Stimulated activated CD4-positive, alpha-beta T cell treated with anti-CD3 and anti-CD28 coated beads, Interleukin-4, amount 100 ng/mL, for 4 hours (primary cell): Measurements from ENCODE around the gene MIS12.

Experiments
- DNase-seq, 2 experiments: peaks; one replicate each; pipeline ENCODE4 v3.0.0-alpha.2; 2020

MIS12 gene, protein sequence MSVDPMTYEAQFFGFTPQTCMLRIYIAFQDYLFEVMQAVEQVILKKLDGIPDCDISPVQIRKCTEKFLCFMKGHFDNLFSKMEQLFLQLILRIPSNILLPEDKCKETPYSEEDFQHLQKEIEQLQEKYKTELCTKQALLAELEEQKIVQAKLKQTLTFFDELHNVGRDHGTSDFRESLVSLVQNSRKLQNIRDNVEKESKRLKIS

DNA sequence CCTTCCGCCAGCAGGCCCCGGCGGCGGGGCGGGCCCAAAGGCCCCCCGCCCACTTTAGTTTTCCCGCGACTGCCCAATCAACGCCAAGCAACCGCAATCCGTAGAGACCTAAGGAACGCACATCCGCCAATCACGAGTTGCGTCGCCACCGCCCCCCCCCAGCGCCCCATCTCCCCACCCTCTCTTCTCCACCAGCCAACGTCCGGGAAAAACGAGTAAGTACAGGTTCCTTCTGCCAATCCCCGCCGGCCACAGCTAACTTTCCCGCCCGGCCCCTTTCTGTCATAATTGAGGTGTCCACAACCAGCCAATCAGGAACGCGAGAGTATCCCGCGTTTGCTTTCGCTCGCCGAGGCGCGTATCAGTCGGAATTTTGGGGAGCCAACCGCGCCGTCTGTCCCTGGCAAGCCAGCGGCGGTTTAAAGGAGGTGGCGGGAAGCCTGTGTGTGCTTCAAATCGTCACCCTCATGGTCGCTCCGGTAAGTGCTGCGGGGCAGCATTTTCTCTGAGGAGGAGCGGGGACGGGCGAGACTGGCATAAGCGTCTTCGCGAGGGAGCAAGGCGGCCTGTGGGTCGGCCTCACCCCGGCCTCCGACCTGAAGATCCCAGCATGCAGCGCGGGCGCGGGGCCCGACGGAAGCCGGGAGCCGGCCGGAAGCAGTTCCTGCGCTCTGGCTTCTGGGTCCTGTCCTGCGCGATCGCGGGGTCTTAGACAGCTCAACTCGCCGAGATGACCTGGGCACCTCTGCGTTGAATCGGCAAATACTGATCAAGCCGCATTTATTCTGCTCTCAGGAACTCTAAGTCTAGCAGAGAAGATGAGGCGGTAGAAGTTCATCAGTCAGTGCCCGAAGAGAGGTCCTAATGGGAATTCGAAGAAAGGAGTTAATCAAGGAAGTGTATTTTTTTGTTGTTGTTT lies at the start of gene MIS12:
Gene MIS12 (plus strand): TSS at position 361 of the 919 bp plus-strand sequence. CDS start 2,297 bp downstream, outside the sequence.
- DNase-seq: peak; percentile 93 to 97

- DNase-seq: no peak
Measured at GRCh38 chr17:5437721-5438317, 48.5 kb upstream of the MIS12 start.

GRCh38 chr17:5438716-5439445 lies 47.5 kb upstream of the MIS12 start, which contains the start of gene C1QBP:
Gene C1QBP, minus strand, starts transcription at chr17:5439155. Its CDS starts 82 bp downstream, at chr17:5439073.
- DNase-seq: peak; percentile 85 to 91

GRCh38 chr17:5439446-5439764 lies 47.0 kb upstream of the MIS12 start:
- DNase-seq: no peak

GRCh38 chr17:5443728-5444127 lies 42.6 kb upstream of the MIS12 start:
- no peak for DNase-seq

DNA sequence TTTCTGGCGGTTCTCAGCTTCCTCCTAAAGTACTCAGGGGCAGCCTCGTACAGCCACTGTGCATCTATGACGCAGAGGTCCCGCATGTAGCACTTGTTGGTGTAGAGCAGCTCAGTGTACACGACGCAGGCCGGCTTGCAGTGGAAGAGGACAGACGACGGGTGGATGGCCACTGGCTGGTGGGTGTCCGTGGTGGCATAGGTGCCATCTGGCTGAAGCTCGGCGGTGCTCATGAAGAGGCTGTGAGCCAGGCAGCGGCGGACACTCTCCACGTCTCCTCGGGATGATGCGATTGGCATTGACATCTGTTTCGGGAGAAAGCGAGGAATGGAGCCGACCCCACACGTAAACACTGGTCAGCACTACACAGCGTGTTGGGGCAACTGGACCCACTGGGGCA lies 42.2 kb upstream of the MIS12 start:
- DNase-seq: no peak

DNA sequence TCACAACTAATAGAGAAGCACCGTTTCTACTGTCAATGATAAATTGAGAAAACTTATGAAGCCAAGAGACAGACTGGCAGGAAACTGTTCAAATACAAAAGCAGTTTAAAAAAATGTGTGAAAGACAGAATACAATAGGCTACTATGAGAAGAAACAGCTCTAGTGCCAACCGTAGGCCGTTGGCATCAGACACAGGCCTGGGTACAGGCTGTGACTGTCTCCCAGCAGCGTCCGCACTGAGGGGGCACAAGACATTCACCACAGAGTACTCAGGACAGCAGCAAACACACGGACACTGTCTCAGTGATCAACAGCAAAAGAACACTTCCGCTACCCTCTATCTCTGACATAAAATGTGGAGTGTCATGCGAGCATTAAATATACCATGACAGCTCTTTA lies 39.6 kb upstream of the MIS12 start:
- no peak for DNase-seq

- no peak for DNase-seq
Measured at GRCh38 chr17:5464717-5465507, 21.5 kb upstream of the MIS12 start.

DNA sequence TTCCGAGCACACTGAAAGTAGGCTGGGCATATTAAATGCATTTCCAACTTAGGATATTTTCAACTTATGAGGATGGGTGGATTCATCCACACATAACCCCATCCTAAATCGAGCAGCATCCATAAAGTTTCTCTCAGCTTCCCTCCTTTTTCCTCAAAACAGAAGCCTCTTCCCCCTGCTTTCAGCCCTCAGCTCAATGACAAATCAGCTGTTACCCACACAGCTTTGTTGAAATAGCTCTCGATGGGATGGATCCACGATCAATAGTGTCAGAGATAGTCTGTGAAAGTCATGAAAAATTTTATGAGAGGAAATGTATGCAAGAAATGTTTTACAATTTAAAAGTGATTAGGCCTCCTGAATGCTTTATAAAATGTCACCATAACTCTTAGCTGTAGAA lies 20.1 kb upstream of the MIS12 start:
- DNase-seq: no peak

DNA sequence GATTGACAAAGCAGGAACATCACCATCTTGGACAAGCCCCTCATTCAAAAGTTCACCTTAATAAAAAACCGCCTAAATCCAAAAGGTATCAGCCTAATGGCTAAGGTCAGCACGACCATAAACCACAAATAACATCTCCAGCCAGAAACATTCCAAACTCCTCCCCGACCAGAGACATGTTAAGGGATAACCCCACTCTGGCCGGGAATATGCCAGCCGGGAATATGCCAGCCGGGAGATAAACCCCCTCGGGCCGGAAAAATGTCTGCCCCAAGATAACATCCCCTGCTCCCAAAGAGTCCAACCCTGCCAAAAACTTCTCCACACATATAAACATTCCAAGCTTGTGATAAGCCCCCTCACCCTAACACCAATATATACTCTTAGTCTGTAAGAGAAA lies 18.9 kb upstream of the MIS12 start:
- DNase-seq: no peak

DNA sequence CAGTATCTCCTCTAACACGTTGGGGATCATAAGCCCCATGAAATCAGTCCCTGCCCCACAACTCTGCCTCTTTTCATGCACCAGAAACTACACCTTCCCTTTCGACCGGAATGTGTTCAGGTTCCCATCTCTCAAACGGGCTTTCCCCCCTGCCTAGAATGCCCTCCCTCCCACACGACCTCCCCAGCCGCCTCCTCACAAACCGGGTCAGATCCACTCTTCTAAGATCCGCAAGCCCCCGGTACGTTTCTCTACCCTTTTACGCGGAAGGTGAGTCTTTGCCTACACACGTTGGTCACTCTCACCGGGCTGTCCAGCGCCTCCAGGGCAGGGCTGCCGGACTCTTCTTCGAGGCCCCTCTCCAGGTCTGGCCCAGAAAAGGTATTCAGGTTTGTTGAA lies 18.3 kb upstream of the MIS12 start:
- peak; percentile 26 to 53 for DNase-seq

- no peak for DNase-seq
Measured at GRCh38 chr17:5472511-5472910, 13.9 kb upstream of the MIS12 start.

GRCh38 chr17:5473906-5474305 lies 12.5 kb upstream of the MIS12 start:
- DNase-seq: no peak

GRCh38 chr17:5478992-5479391 lies 7.4 kb upstream of the MIS12 start:
- DNase-seq: no peak

GRCh38 chr17:5480962-5481361 lies 5.4 kb upstream of the MIS12 start:
- DNase-seq: no peak

DNA sequence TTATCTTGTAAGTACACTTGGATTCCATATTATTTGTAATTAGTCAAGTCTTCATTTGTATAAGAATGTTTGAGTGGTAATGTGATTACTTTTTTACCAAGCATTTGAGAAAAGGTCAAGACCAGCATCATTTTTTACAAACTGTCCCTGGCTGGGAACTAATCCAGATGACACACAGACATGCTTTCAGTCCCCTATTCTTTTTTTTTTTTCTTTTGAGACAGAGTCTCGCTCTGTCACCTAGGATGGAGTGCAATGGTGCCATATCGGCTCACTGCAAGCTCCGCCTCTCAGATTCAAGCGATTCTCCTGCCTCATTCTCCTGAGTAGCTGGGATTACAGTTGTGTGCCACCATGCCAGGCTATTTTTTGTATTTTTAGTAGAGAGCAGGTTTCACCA lies 4.9 kb upstream of the MIS12 start:
- no peak for DNase-seq

- DNase-seq: peak in 1 of 2 experiments; percentile 9
Measured at GRCh38 chr17:5485270-5486205, 828 bp upstream of the MIS12 start, which contains the start of gene DERL2. Gene DERL2, minus strand, starts transcription at chr17:5486178. Its CDS starts 17 bp downstream, at chr17:5486161.

DNA sequence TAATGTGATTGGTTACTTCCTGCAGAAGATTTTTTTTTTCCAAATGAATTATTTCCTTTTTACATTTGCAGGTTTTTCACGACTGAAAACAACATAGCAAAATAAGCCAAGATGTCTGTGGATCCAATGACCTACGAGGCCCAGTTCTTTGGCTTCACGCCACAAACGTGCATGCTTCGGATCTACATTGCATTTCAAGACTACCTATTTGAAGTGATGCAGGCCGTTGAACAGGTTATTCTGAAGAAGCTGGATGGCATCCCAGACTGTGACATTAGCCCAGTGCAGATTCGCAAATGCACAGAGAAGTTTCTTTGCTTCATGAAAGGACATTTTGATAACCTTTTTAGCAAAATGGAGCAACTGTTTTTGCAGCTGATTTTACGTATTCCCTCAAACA lies 2.4 kb downstream of the MIS12 start:
- no peak for DNase-seq

DNA sequence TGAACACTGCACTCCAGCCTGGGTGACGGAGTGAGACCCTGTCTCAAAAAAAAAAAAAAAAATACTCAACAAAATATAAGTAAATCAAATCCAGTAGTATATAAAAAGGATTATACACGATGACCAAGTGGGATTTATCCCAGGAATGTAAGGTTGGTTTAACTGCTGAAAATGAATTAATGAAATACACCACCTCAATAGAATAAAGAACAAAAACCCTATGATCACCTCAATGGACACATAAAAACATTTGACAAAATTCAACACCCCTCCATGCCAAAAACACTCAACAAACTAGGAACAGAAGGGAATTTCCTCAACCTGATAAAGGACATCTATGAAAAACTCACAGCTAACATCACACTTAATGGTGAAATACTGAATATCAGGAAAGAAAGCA lies 6.6 kb downstream of the MIS12 start:
- no peak for DNase-seq

DNA sequence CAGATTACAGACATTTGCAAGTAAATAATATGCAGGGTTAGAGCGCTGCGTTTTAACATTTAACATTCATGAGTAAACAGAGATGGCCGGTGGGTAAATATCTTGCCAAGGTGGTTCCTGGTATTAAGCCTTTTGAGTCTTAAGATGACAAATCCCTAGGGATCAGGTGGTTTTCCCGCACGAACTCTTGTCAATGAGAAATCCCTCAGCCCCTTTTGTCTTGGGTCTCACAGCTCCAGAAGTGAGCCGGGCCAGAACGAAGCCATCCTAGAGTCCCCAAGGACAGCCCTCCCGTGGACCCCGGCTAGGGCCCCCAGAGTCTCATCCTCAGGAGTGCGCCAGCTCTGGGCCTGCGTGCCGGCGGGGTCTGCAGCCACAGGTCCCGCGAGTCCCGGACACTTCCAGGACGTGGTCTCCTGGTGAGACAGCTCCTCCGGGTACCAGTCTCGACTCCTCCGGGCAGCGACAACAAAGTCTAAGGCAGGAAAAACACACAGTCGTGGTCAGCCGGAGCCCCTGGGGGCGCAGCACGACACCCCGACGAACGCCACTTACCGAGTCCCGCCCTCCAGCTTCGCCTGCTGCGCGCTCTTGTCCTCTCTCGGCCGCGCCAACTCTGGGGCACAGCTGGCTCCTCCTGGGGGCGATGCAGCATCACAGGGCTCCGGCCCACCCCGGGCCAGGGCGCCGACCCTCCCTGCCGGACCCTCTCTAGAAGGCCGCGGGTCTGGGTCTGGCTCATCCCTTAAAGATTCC lies 13.3 kb downstream of the MIS12 start:
- DNase-seq: no peak
